ENCODE results near the gene KIF3A. TPM values are rescaled to one million over a fixed set of nuclear protein-coding genes. Genes with fewer than 3 reads are reported as not detected.
A peak's percentile ranks its signal among the peaks of the same experiment; 100 is the strongest.

KIF3A gene
- total and polyA plus RNA-seq, 2 experiments from 2014 or later: 11.2 to 19.7 TPM

- TF ChIP-seq, protein P1, sequence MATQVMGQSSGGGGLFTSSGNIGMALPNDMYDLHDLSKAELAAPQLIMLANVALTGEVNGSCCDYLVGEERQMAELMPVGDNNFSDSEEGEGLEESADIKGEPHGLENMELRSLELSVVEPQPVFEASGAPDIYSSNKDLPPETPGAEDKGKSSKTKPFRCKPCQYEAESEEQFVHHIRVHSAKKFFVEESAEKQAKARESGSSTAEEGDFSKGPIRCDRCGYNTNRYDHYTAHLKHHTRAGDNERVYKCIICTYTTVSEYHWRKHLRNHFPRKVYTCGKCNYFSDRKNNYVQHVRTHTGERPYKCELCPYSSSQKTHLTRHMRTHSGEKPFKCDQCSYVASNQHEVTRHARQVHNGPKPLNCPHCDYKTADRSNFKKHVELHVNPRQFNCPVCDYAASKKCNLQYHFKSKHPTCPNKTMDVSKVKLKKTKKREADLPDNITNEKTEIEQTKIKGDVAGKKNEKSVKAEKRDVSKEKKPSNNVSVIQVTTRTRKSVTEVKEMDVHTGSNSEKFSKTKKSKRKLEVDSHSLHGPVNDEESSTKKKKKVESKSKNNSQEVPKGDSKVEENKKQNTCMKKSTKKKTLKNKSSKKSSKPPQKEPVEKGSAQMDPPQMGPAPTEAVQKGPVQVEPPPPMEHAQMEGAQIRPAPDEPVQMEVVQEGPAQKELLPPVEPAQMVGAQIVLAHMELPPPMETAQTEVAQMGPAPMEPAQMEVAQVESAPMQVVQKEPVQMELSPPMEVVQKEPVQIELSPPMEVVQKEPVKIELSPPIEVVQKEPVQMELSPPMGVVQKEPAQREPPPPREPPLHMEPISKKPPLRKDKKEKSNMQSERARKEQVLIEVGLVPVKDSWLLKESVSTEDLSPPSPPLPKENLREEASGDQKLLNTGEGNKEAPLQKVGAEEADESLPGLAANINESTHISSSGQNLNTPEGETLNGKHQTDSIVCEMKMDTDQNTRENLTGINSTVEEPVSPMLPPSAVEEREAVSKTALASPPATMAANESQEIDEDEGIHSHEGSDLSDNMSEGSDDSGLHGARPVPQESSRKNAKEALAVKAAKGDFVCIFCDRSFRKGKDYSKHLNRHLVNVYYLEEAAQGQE (IDR thresholded peaks at IDR 0.05; ENCODE audit: unreplicated experiment): no peak
- no peak for TF ChIP-seq CREB1 (CRISPR knock-in tag; IDR thresholded peaks at IDR 0.05; ENCODE audit: low read depth)
Observed at GRCh38 chr5:132681476-132681831, 55.9 kb downstream of the KIF3A start (continued).

GRCh38 chr5:132680780-132681475, 56.4 kb downstream of the KIF3A start:
- H3K79me2 ChIP-seq (replicated peaks; ENCODE audit: insufficient read depth): no peaks in the 10 kb centered on the region
- no peak for ATAC-seq
- no peaks in the 10 kb centered on the region for H4K20me1 ChIP-seq (replicated peaks; ENCODE audit: insufficient read depth)
- H3F3A ChIP-seq (replicated peaks; ENCODE audit: low read depth): no peaks in the 10 kb centered on the region
- no peak for DNase-seq (ENCODE audit: low spot score)
- no peak overlapping the region for H2AFZ ChIP-seq
- no peak overlapping the region for H3K4me3 Mint-ChIP-seq
- TF ChIP-seq CTCF (conservative IDR thresholded peaks at IDR 0.05; ENCODE audit: low read depth in 2 of 2) (no peak), EZH2 (IDR thresholded peaks at IDR 0.05; ENCODE audit: low read depth, unreplicated experiment) (no peak), STAT1 (IDR thresholded peaks at IDR 0.05; ENCODE audit: unreplicated experiment) (no peak), CREB1 (CRISPR knock-in tag; IDR thresholded peaks at IDR 0.05; ENCODE audit: low read depth) (no peak), ZNF114 (CRISPR knock-in tag; IDR thresholded peaks at IDR 0.05) (no peak), EZH2phosphoT487 (IDR thresholded peaks at IDR 0.05; ENCODE audit: unreplicated experiment) (no peak), ZNF462 (CRISPR knock-in tag; IDR thresholded peaks at IDR 0.05) (no peak)
- TF ChIP-seq, protein P1 (IDR thresholded peaks at IDR 0.05; ENCODE audit: unreplicated experiment): no peak
- H3K36me3 Mint-ChIP-seq (ENCODE audit: low read depth): no peaks in the 10 kb centered on the region
- no peaks in the 10 kb centered on the region for H3K9me3 Mint-ChIP-seq
- no peak overlapping the region for H3K4me2 ChIP-seq
- 0 out of 2 replicates have a peak overlapping the region, but pooled peaks have one; percentile 37 for H3K27ac Mint-ChIP-seq
- no peaks in the 10 kb centered on the region for H3K27me3 Mint-ChIP-seq (ENCODE audit: insufficient read depth, low read depth, poor library complexity)
- no peaks in the 10 kb centered on the region for H3K27me3 ChIP-seq (ENCODE audit: insufficient read depth)
- H3K9me2 ChIP-seq (ENCODE audit: insufficient read depth): no peaks in the 10 kb centered on the region
- no peaks in the 10 kb centered on the region for H3K4me1 ChIP-seq (ENCODE audit: insufficient read depth)
- H3K4me1 Mint-ChIP-seq: peaks cover 6% of the 10 kb centered on the region
- no peak overlapping the region for H3K27ac ChIP-seq (ENCODE audit: low read depth)
- H3K36me3 ChIP-seq (ENCODE audit: insufficient read depth): no peaks in the 10 kb centered on the region
- H3K4me3 ChIP-seq: no peak overlapping the region
